DND-41 (cell line): Measurements from ENCODE around the gene SLC43A3.

Source experiments
- CTCF ChIP-seq: IDR thresholded peaks from 2 replicates; pipeline ENCODE4 v1.5.1; 2012; ENCODE audit warnings: borderline replicate concordance, low read length, moderate library complexity, mild to moderate bottlenecking; ENCODE audit not compliant: poor library complexity, severe bottlenecking; ENCODE audit errors: extremely low read depth
- EZH2 ChIP-seq: IDR thresholded peaks from 3 replicates; pipeline ENCODE4 v1.6.1; 2012; ENCODE audit warnings: borderline replicate concordance, low read depth, mild to moderate bottlenecking, moderate library complexity, low read length, inconsistent platforms; ENCODE audit not compliant: severe bottlenecking

GRCh38 chr11:57469268-57469667 lies 42.3 kb upstream of the SLC43A3 start:
- TF ChIP-seq CTCF (no peak), EZH2 (no peak)
